HG03354 (cell line): Measurements from ENCODE around the gene C1QTNF3.
"Not testable (repeated sequence)": the region's sequence is repeated elsewhere in the genome, so short reads cannot be mapped to it uniquely, and the experiment has no call there.

Experiments
- ATAC-seq: cut with Tn5 transposase; IDR thresholded peaks from one replicate; pipeline ENCODE4 v1.9.1; 2021; ENCODE audit warnings: mild to moderate bottlenecking; ENCODE audit not compliant: unreplicated experiment, poor library complexity, severe bottlenecking

Gene C1QTNF3

GRCh38 chr5:34043099-34043876 lies at the start of gene C1QTNF3:
C1QTNF3 (minus strand) TSS chr5:34043213; CDS start chr5:34043125, 88 bp downstream.
- no peak for ATAC-seq

- not testable (repeated sequence) for ATAC-seq
These were observed 48.0 kb upstream of the C1QTNF3 start for GRCh38 chr5:34091039-34091438.

GRCh38 chr5:34089802-34090201 lies 46.8 kb upstream of the C1QTNF3 start:
- ATAC-seq = not testable (repeated sequence)

- not testable (repeated sequence) for ATAC-seq
These were observed 44.7 kb upstream of the C1QTNF3 start for GRCh38 chr5:34087728-34088127.

GRCh38 chr5:34083898-34084297 lies 40.9 kb upstream of the C1QTNF3 start:
- not testable (repeated sequence) for ATAC-seq

GRCh38 chr5:34079505-34079904 lies 36.5 kb upstream of the C1QTNF3 start:
- not testable (repeated sequence) for ATAC-seq

GRCh38 chr5:34077636-34078035 lies 34.6 kb upstream of the C1QTNF3 start:
- ATAC-seq = not testable (repeated sequence)

- ATAC-seq = not testable (repeated sequence)
These were observed 33.8 kb upstream of the C1QTNF3 start for GRCh38 chr5:34076719-34077364.

GRCh38 chr5:34074472-34074871 lies 31.5 kb upstream of the C1QTNF3 start:
- not testable (repeated sequence) for ATAC-seq

GRCh38 chr5:34074071-34074470 lies 31.1 kb upstream of the C1QTNF3 start:
- not testable (repeated sequence) for ATAC-seq

GRCh38 chr5:34070626-34071025 lies 27.6 kb upstream of the C1QTNF3 start:
- ATAC-seq = not testable (repeated sequence)

GRCh38 chr5:34064656-34065055 lies 21.6 kb upstream of the C1QTNF3 start:
- no peak for ATAC-seq

GRCh38 chr5:34062419-34062818 lies 19.4 kb upstream of the C1QTNF3 start:
- no peak for ATAC-seq

- ATAC-seq = no peak
These were observed 19.0 kb upstream of the C1QTNF3 start for GRCh38 chr5:34061993-34062392.

GRCh38 chr5:34059977-34060376 lies 17.0 kb upstream of the C1QTNF3 start:
- no peak for ATAC-seq

- no peak for ATAC-seq
These were observed 15.5 kb upstream of the C1QTNF3 start for GRCh38 chr5:34058532-34058931.

- ATAC-seq = no peak
These were observed 14.6 kb upstream of the C1QTNF3 start for GRCh38 chr5:34057569-34057968.

- ATAC-seq = no peak
These were observed 14.1 kb upstream of the C1QTNF3 start for GRCh38 chr5:34057118-34057517.

- ATAC-seq = no peak
These were observed 12.7 kb upstream of the C1QTNF3 start for GRCh38 chr5:34055667-34056066.

GRCh38 chr5:34054400-34054729 lies 11.4 kb upstream of the C1QTNF3 start:
- ATAC-seq = no peak
